Immature natural killer cell (primary cell): Measurements from ENCODE around the gene PLA2G2E. TPM values are rescaled to one million over a fixed set of nuclear protein-coding genes. Genes with fewer than 3 reads are reported as not detected.
A peak's percentile ranks its signal among the peaks of the same experiment; 100 is the strongest.
"Not testable (repeated sequence)": the region's sequence is repeated elsewhere in the genome, so short reads cannot be mapped to it uniquely, and the experiment has no call there.

ENCODE experiments used
- DNase-seq, 3 donors: peaks; one replicate each; pipeline ENCODE4 v3.0.0; 2022; ENCODE audit warnings: mixed read lengths in 1 of 3
- H3K27ac Mint-ChIP-seq, 6 donors: one replicate each; pipeline ENCODE4 v1.8.0; 2020; ENCODE audit warnings: mixed read lengths in 6 of 6, mild to moderate bottlenecking in 5 of 6, inconsistent platforms in 4 of 6, moderate library complexity in 3 of 6
- H3K27me3 Mint-ChIP-seq, 3 donors: one replicate each; pipeline ENCODE4 v1.8.0; 2020 to 2021; ENCODE audit warnings: low read depth in 3 of 3, mild to moderate bottlenecking in 3 of 3, mixed read lengths in 3 of 3, moderate library complexity in 3 of 3, inconsistent platforms in 1 of 3
- H3K36me3 Mint-ChIP-seq, 3 donors: one replicate each; pipeline ENCODE4 v1.8.0; 2020; ENCODE audit warnings: mixed read lengths in 3 of 3, inconsistent platforms in 2 of 3, mild to moderate bottlenecking in 2 of 3
- H3K4me1 Mint-ChIP-seq, 2 donors: one replicate each; pipeline ENCODE4 v1.8.0; 2020; ENCODE audit warnings: inconsistent platforms in 2 of 2, mild to moderate bottlenecking in 2 of 2, mixed read lengths in 2 of 2, moderate library complexity in 1 of 2
- H3K4me3 Mint-ChIP-seq, 5 donors: one replicate each; pipeline ENCODE4 v1.8.0; 2020; ENCODE audit warnings: mild to moderate bottlenecking in 5 of 5, mixed read lengths in 5 of 5, inconsistent platforms in 3 of 5, moderate library complexity in 3 of 5
- H3K9me3 Mint-ChIP-seq, 6 donors: one replicate each; pipeline ENCODE4 v1.8.0; 2020; ENCODE audit warnings: mild to moderate bottlenecking in 6 of 6, mixed read lengths in 6 of 6, inconsistent platforms in 4 of 6, moderate library complexity in 3 of 6
- polyA plus RNA-seq, 3 donors: library from polyadenylated mRNA; unstranded; fragments of 300-500 nt; fragmentation: Illumina TruSeq; gene quantifications; one replicate each; pipeline ENCODE4 v1.2.3, GENCODE V29; 2021

PLA2G2E gene
- polyA plus RNA-seq, 3 donors from 2014 or later = not detected

GRCh38 chr1:19889656-19890055, 33.8 kb downstream of the PLA2G2E start:
- no peak for DNase-seq
- H3K4me3 Mint-ChIP-seq = no peak overlapping the region
- H3K36me3 Mint-ChIP-seq = peaks cover 7 to 20% (median 11%) of the 10 kb centered on the region in 3 donors
- H3K27me3 Mint-ChIP-seq = no peaks in the 10 kb centered on the region
- no peak overlapping the region for H3K27ac Mint-ChIP-seq
- no peaks in the 10 kb centered on the region for H3K9me3 Mint-ChIP-seq
- H3K4me1 Mint-ChIP-seq = peaks cover 9 to 35% of the 10 kb centered on the region in 2 donors

- Mint-ChIP-seq H3K4me1 (peaks cover 23 to 50% of the 10 kb centered on the region in 2 donors), H3K4me3 (no peak overlapping the region), H3K9me3 (no peaks in the 10 kb centered on the region), H3K27ac (no peak overlapping the region), H3K27me3 (peaks cover 0 to under 1% (median 0%) of the 10 kb centered on the region in 3 donors), H3K36me3 (peaks cover 7 to 20% (median 7%) of the 10 kb centered on the region in 3 donors)
- DNase-seq = no peak
Observed at GRCh38 chr1:19888112-19888511, 35.3 kb downstream of the PLA2G2E start.

GRCh38 chr1:19885821-19886220, 37.6 kb downstream of the PLA2G2E start:
- Mint-ChIP-seq H3K27ac (no peak overlapping the region), H3K27me3 (peaks cover 1 to 6% (median 3%) of the 10 kb centered on the region in 3 donors), H3K4me3 (no peak overlapping the region), H3K36me3 (peaks cover 0 to 3% (median 0%) of the 10 kb centered on the region in 3 donors), H3K9me3 (no peaks in the 10 kb centered on the region), H3K4me1 (peaks cover 28 to 63% of the 10 kb centered on the region in 2 donors)
- no peak for DNase-seq

GRCh38 chr1:19884312-19884711, 39.1 kb downstream of the PLA2G2E start:
- Mint-ChIP-seq H3K36me3 (no peaks in the 10 kb centered on the region), H3K27me3 (peaks cover 4 to 7% (median 6%) of the 10 kb centered on the region in 3 donors), H3K9me3 (no peaks in the 10 kb centered on the region), H3K4me3 (peak overlapping the region in 3 of 5 donors; percentile 18 to 87 (median 79)), H3K4me1 (peaks cover 28 to 51% of the 10 kb centered on the region in 2 donors), H3K27ac (no peak overlapping the region)
- DNase-seq = no peak

GRCh38 chr1:19882111-19883071, 41.0 kb downstream of the PLA2G2E start, which contains the start of gene OTUD3:
OTUD3 (plus strand) TSS chr1:19882395; CDS start chr1:19882514, 119 bp downstream.
- Mint-ChIP-seq H3K4me1 (peaks cover 26 to 43% of the 10 kb centered on the region in 2 donors), H3K9me3 (no peaks in the 10 kb centered on the region), H3K27me3 (peaks cover 7 to 9% (median 8%) of the 10 kb centered on the region in 3 donors), H3K36me3 (no peaks in the 10 kb centered on the region), H3K27ac (peak within 1 kb of the TSS; percentile 58 to 85 (median 72)), H3K4me3 (peak within 1 kb of the TSS; percentile 36 to 87 (median 82))
- peak; percentile 97 for DNase-seq

GRCh38 chr1:19880841-19881240, 42.6 kb downstream of the PLA2G2E start:
- Mint-ChIP-seq H3K4me3 (peak overlapping the region in 1 of 5 donors; percentile 20), H3K27ac (peak overlapping the region in 1 of 6 donors; percentile 30), H3K4me1 (peaks cover 26 to 40% of the 10 kb centered on the region in 2 donors), H3K27me3 (peaks cover 7 to 14% (median 8%) of the 10 kb centered on the region in 3 donors)
- H3K9me3 Mint-ChIP-seq, DNase-seq, H3K36me3 Mint-ChIP-seq: not testable (repeated sequence)

- H3K9me3 Mint-ChIP-seq = no peaks in the 10 kb centered on the region
- H3K27ac Mint-ChIP-seq = no peak overlapping the region
- peaks cover 19 to 28% of the 10 kb centered on the region in 2 donors for H3K4me1 Mint-ChIP-seq
- no peak overlapping the region for H3K4me3 Mint-ChIP-seq
- H3K27me3 Mint-ChIP-seq = peaks cover 7 to 14% (median 8%) of the 10 kb centered on the region in 3 donors
- H3K36me3 Mint-ChIP-seq = no peaks in the 10 kb centered on the region
- DNase-seq = no peak
Observed at GRCh38 chr1:19879661-19880060, 43.8 kb downstream of the PLA2G2E start.

GRCh38 chr1:19879227-19879626, 44.2 kb downstream of the PLA2G2E start:
- H3K4me1 Mint-ChIP-seq = peaks cover 17 to 24% of the 10 kb centered on the region in 2 donors
- H3K4me3 Mint-ChIP-seq = no peak overlapping the region
- DNase-seq = no peak
- no peak overlapping the region for H3K27ac Mint-ChIP-seq
- peaks cover 7 to 14% (median 8%) of the 10 kb centered on the region in 3 donors for H3K27me3 Mint-ChIP-seq
- H3K36me3 Mint-ChIP-seq = no peaks in the 10 kb centered on the region
- H3K9me3 Mint-ChIP-seq = no peaks in the 10 kb centered on the region

GRCh38 chr1:19878637-19878985, 44.8 kb downstream of the PLA2G2E start:
- H3K9me3 Mint-ChIP-seq = no peaks in the 10 kb centered on the region
- peaks cover 11 to 18% of the 10 kb centered on the region in 2 donors for H3K4me1 Mint-ChIP-seq
- H3K36me3 Mint-ChIP-seq = no peaks in the 10 kb centered on the region
- no peak overlapping the region for H3K27ac Mint-ChIP-seq
- no peak overlapping the region for H3K4me3 Mint-ChIP-seq
- peaks cover 7 to 14% (median 8%) of the 10 kb centered on the region in 3 donors for H3K27me3 Mint-ChIP-seq
- DNase-seq = no peak

- Mint-ChIP-seq H3K4me1 (peaks cover 5 to 12% of the 10 kb centered on the region in 2 donors), H3K27ac (no peak overlapping the region), H3K9me3 (no peaks in the 10 kb centered on the region), H3K27me3 (peaks cover 8 to 16% (median 11%) of the 10 kb centered on the region in 3 donors), H3K4me3 (no peak overlapping the region), H3K36me3 (no peaks in the 10 kb centered on the region)
- DNase-seq = no peak
Observed at GRCh38 chr1:19877821-19878636, 45.4 kb downstream of the PLA2G2E start.

- no peak overlapping the region for H3K4me3 Mint-ChIP-seq
- H3K27ac Mint-ChIP-seq = no peak overlapping the region
- peaks cover 10 to 16% (median 11%) of the 10 kb centered on the region in 3 donors for H3K27me3 Mint-ChIP-seq
- DNase-seq = no peak
- peaks cover 2 to 6% of the 10 kb centered on the region in 2 donors for H3K4me1 Mint-ChIP-seq
- no peaks in the 10 kb centered on the region for H3K36me3 Mint-ChIP-seq
- no peaks in the 10 kb centered on the region for H3K9me3 Mint-ChIP-seq
Observed at GRCh38 chr1:19877181-19877750, 46.2 kb downstream of the PLA2G2E start.

- H3K27me3 Mint-ChIP-seq = peaks cover 7 to 11% (median 8%) of the 10 kb centered on the region in 3 donors
- H3K4me3 Mint-ChIP-seq = no peak overlapping the region
- no peak for DNase-seq
- H3K4me1 Mint-ChIP-seq = no peaks in the 10 kb centered on the region
- no peak overlapping the region for H3K27ac Mint-ChIP-seq
- no peaks in the 10 kb centered on the region for H3K9me3 Mint-ChIP-seq
- H3K36me3 Mint-ChIP-seq = no peaks in the 10 kb centered on the region
Observed at GRCh38 chr1:19872190-19872589, 51.2 kb downstream of the PLA2G2E start.
